ENCODE data around the gene NR4A1.

Gene NR4A1

DNA sequence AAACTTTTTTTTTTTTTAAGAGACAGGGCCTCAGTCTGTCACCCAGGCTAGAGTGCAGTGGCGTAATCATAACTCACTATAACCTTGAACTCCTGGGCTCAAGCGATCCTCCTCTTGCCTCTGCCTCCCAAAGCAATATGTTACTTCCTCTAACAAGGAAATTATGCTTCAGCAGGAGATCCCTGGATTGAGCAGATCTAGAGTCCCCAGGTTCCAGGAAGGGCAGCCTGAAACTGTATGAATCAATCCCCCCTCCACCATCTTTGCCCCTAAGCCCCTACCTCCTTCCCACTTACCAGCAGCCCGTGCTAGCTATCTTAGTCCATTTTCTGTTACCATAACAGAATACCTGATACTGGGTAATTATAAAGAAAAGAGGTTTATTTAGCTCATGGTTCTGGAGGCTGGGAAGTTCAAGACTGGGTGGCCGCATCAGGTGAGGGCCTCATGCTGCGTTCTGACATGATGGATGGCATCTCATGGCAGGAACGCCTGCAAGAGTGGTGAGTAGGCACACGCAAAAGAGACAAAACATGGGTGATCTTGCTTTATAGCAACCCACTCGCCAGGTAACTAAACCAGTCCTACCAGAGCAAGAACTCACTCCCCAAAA is 39.5 kb upstream of the NR4A1 start:
- in situ Hi-C loops (cut with HindIII; ENCODE audit: low sequenced_read_pairs): no loop called here
- TF ChIP-seq, protein P1, sequence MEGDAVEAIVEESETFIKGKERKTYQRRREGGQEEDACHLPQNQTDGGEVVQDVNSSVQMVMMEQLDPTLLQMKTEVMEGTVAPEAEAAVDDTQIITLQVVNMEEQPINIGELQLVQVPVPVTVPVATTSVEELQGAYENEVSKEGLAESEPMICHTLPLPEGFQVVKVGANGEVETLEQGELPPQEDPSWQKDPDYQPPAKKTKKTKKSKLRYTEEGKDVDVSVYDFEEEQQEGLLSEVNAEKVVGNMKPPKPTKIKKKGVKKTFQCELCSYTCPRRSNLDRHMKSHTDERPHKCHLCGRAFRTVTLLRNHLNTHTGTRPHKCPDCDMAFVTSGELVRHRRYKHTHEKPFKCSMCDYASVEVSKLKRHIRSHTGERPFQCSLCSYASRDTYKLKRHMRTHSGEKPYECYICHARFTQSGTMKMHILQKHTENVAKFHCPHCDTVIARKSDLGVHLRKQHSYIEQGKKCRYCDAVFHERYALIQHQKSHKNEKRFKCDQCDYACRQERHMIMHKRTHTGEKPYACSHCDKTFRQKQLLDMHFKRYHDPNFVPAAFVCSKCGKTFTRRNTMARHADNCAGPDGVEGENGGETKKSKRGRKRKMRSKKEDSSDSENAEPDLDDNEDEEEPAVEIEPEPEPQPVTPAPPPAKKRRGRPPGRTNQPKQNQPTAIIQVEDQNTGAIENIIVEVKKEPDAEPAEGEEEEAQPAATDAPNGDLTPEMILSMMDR (IDR thresholded peaks at IDR 0.05; ENCODE audit: low read depth, low read length): no peak
- no peak for DNase-seq (ENCODE audit: low read depth, low spot score)
- no peak overlapping the region for H3K4me3 ChIP-seq (ENCODE audit: low read depth, low read length)

DNA sequence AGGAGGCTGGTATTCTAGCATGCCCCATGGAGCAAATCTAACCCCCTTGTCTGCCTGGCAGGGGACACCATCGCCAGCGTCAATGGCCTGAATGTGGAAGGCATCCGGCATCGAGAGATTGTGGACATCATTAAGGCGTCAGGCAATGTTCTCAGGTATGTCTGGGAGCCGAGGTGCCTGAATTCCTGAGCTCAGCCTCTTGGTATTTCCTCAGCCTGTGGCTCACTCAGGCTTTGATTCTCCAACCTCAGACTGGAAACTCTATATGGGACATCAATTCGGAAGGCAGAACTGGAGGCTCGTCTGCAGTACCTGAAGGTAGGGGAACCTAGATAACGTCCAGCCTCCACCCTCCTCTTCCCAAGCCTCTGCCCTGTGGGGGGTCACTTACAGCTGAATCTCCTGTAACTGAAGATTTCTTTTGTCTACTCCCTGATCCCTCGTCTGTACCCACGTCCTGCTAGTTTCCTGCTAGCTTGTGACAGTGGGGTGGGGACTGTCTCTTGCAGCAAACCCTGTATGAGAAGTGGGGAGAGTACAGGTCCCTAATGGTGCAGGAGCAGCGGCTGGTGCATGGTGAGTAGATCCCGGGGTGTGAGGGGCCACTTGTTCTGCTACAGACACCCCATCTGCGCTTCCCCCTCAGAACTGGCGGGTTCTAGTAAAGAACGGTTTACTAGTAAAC is 37.5 kb upstream of the NR4A1 start:
- no peak for DNase-seq (ENCODE audit: low read depth, low spot score)
- TF ChIP-seq, protein P1 (IDR thresholded peaks at IDR 0.05; ENCODE audit: low read depth, low read length): no peak
- in situ Hi-C loops (cut with HindIII; ENCODE audit: low sequenced_read_pairs): no loop called here
- no peak overlapping the region for H3K4me3 ChIP-seq (ENCODE audit: low read depth, low read length)

DNA sequence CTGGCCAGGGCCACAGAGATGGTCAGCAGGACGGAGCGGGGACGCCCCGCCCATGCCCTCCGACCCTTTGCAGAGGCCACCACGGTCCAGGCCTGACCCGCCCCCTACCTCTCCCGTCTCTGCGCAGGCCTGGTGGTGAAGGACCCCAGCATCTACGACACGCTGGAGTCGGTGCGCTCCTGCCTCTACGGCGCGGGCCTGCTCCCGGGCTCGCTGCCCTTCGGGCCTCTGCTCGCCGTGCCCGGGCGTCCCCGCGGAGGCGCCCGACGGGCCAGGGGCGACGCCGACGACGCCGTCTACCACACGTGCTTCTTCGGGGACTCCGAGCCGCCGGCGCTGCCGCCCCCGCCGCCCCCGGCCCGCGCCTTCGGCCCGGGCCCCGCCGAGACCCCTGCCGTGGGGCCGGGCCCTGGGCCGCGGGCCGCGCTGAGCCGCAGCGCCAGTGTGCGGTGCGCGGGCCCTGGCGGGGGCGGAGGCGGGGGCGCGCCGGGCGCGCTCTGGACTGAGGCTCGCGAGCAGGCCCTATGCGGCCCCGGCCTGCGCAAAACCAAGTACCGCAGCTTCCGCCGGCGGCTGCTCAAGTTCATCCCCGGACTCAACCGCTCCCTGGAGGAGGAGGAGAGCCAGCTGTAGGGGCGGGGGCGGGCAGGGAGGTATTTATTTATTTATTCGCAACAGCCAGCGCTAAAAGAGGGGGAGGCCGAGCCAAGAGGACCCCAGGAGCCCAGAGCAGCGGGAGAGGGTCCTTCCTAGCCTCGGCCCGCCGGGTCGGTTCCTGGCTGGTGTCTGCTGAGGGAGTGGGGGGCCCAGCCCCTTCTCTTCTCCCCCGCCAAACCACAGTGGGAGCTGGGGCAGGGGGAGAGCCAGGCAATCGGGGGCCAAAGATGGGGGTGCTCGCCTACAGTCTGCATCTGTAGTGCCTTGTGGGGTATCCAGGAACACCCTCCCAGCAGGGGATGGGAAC is 36.4 kb upstream of the NR4A1 start:
- DNase-seq (ENCODE audit: low read depth, low spot score): peak; percentile 27

DNA sequence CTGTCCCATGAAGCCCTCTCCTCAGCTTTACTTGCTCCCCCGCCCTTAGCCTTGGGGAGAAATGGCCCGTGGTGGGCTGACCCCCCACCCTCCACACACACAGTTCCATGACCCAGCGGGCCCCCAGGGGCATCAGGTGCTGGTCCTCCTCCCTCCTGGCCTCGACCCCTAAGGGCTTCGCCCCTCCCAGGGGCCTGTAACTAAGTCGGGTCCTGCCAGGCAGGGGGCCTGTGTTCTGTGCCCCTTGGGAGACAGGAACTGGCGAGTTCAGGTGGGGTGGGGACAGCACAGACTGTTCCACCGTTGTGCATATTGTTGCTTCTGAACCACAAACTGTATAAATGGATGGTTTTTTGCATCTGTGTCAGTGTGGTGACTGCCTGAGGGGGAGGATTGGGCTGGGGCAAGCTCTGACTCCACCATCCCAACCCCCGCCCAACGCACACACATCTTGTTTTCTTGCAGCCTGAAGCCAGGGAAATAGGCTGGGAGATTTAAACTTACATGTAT is 35.7 kb upstream of the NR4A1 start:
- H3K4me3 ChIP-seq (ENCODE audit: low read depth, low read length): no peak overlapping the region
- TF ChIP-seq, protein P1 (IDR thresholded peaks at IDR 0.05; ENCODE audit: low read depth, low read length): no peak
- in situ Hi-C loops (cut with HindIII; ENCODE audit: low sequenced_read_pairs): no loop called here
- no peak for DNase-seq (ENCODE audit: low read depth, low spot score)

More for the DNA sequence above, 36.4 kb upstream of the NR4A1 start:
- no peak overlapping the region for H3K4me3 ChIP-seq (ENCODE audit: low read depth, low read length)
- TF ChIP-seq, protein P1 (IDR thresholded peaks at IDR 0.05; ENCODE audit: low read depth, low read length): no peak
- in situ Hi-C loops (cut with HindIII; ENCODE audit: low sequenced_read_pairs): no loop called here

DNA sequence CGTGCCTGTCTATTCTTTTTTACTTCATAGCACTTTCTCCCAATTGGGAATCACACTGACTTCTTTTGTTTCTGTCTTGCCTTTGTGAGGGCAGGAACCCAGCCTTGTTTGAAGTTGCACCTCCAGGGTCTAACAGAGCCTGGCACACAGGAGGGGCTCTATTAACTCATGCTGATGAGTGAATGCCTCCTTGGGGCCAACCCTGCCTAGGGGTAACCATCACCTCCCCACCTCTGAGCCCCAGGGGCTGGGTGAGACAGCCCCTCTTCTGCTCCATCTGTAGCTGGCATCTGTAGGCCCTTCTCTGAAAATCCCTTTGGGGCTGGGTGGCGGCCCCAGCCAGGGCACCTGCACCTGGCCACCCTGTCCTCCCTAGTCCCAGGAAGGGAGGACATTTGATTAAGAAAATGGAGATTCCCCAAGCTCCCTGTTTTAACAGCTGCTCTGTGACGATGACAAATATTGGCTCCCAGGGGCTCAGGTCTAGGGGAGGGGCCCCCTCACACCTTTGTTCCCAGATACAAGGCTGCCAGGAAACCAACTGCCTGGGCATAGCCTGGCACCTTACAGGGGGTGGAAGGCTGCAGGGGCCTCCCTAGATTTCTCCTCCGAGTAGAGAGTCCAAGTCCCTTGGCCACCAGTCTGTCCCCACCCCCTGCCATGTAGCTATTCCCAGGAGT is 32.7 kb upstream of the NR4A1 start:
- TF ChIP-seq, protein P1 (IDR thresholded peaks at IDR 0.05; ENCODE audit: low read depth, low read length): no peak
- no peak overlapping the region for H3K4me3 ChIP-seq (ENCODE audit: low read depth, low read length)
- in situ Hi-C loops (cut with HindIII; ENCODE audit: low sequenced_read_pairs): no loop called here
- no peak for DNase-seq (ENCODE audit: low read depth, low spot score)

All from astrocyte of the spinal cord (primary cell).